HepG2 (cell line): Measurements from ENCODE around the gene CCDC88A. TPM values are rescaled to one million over a fixed set of nuclear protein-coding genes. Genes with fewer than 3 reads are reported as not detected.

Source experiments
- ATAC-seq: fragments of 200-7000 bp; cut with Tn5 transposase; 3 replicates; pipeline ENCODE4 v1.9.1; 2020; ENCODE audit warnings: mild to moderate bottlenecking, moderate library complexity
- BruUV-seq: library from RNA; stranded (reverse); fragments of 400-500 nt; replicated peaks from 2 replicates; lab custom pipeline; 2021; lab: Mats Ljungman, UMichigan
- CTCF ChIA-PET: fragments of 300-600 bp; formaldehyde crosslinking; extraction: SDS; loops from one replicate; lab custom pipeline; 2021; ENCODE audit warnings: low total read pairs, inconsistent platforms, low intra/inter-chr PET ratio; lab: Yijun Ruan, JAX
- POLR2A ChIA-PET: fragments of 350-600 bp; sonication (Branson Sonifier 250); formaldehyde crosslinking; loops from one replicate; lab custom pipeline; 2020; ENCODE audit warnings: antibody characterized with exemption, inconsistent platforms; lab: Yijun Ruan, JAX
- DNase-seq: peaks from one replicate; pipeline ENCODE4 v3.0.0-alpha.2; 2015; ENCODE audit warnings: low spot score
- FAIRE-seq: peaks from 3 replicates; lab custom pipeline; 2011; peaks lifted over from hg19 to GRCh38; lab: Jason Lieb, UNC
- H2AFZ ChIP-seq: one replicate; pipeline ENCODE4 v1.6.1; 2011; ENCODE audit warnings: low read length, inconsistent platforms
- H3K27ac ChIP-seq: fragments of 300-600 bp; 3 replicates; pipeline ENCODE4 v1.8.0; 2011; ENCODE audit warnings: mixed run types, mild to moderate bottlenecking, mixed read lengths, low read length, inconsistent platforms; ENCODE audit not compliant: insufficient read depth; ENCODE audit errors: extremely low read length
- H3K27me3 ChIP-seq, 2 experiments: fragments of 200-600 bp in 1 of 2; 2 replicates in 1 of 2; 3 replicates in 1 of 2; pipeline versions ENCODE4 v1.6.0 to v1.8.0; 2011; ENCODE audit warnings: low read length in 2 of 2, mild to moderate bottlenecking in 2 of 2, moderate library complexity in 2 of 2, inconsistent platforms in 1 of 2; ENCODE audit not compliant: insufficient read depth in 2 of 2, control insufficient read depth in 1 of 2
- H3K36me3 ChIP-seq, 2 experiments: fragments of 200-600 bp in 1 of 2; replicated peaks in 1 of 2; 2 replicates in 1 of 2; 3 replicates in 1 of 2; pipeline versions ENCODE4 v1.5.1 to v1.8.0; 2011; ENCODE audit warnings: low read length in 2 of 2, inconsistent platforms in 1 of 2; ENCODE audit not compliant: insufficient read depth in 2 of 2, control insufficient read depth in 1 of 2
- H3K4me1 ChIP-seq: 2 replicates; pipeline ENCODE4 v1.5.1; 2012; ENCODE audit warnings: low read length, inconsistent platforms; ENCODE audit not compliant: insufficient read depth
- H3K4me2 ChIP-seq: 2 replicates; pipeline ENCODE4 v1.6.0; 2011; ENCODE audit warnings: low read depth, low read length, inconsistent platforms
- H3K4me3 ChIP-seq, 3 experiments: fragments of 200-600 bp in 1 of 3; sonication (generic), shearing (Covaris generic) in 1 of 3; replicated peaks in 1 of 3; 2 replicates each; pipeline ENCODE4 v1.5.1; 2011 to 2016; ENCODE audit warnings: low read length in 3 of 3, inconsistent platforms in 2 of 3, low read depth in 2 of 3, mild to moderate bottlenecking in 2 of 3, control low read depth in 1 of 3, mixed read lengths in 1 of 3; ENCODE audit not compliant: insufficient read depth in 1 of 3
- H3K79me2 ChIP-seq: one replicate; pipeline ENCODE4 v1.6.1; 2011; ENCODE audit warnings: low read length, inconsistent platforms; ENCODE audit not compliant: insufficient read depth
- H3K9ac ChIP-seq: 2 replicates; pipeline ENCODE4 v1.6.0; 2011; ENCODE audit warnings: mild to moderate bottlenecking, low read depth, low read length, inconsistent platforms; ENCODE audit not compliant: insufficient read depth
- H3K9me3 ChIP-seq: 2 replicates; pipeline ENCODE4 v1.5.1; 2012; ENCODE audit warnings: mild to moderate bottlenecking, low read length
- H4K20me1 ChIP-seq: 2 replicates; pipeline ENCODE4 v1.6.0; 2011; ENCODE audit warnings: inconsistent platforms, mild to moderate bottlenecking, low read length, moderate library complexity; ENCODE audit not compliant: insufficient read depth
- ASH2L ChIP-seq: fragments of 300-600, 200-600 bp; sonication (generic); IDR thresholded peaks from 2 replicates; pipeline ENCODE4 v1.7.0; 2017; ENCODE audit warnings: low read depth, mild to moderate bottlenecking, moderate library complexity, mixed read lengths, low read length; ENCODE audit not compliant: insufficient read length
- DR1 ChIP-seq: sonication (generic); formaldehyde crosslinking; IDR thresholded peaks from 2 replicates; pipeline ENCODE4 v1.8.0; 2021; ENCODE audit warnings: mild to moderate bottlenecking, missing genetic modification reagents, inconsistent platforms
- FOXC1 ChIP-seq: sonication (generic); formaldehyde crosslinking; IDR thresholded peaks from 2 replicates; pipeline ENCODE4 v1.8.0; 2022; ENCODE audit warnings: mild to moderate bottlenecking, missing genetic modification reagents, borderline replicate concordance
- GTF2F1 ChIP-seq: fragments of 150-350 bp; IDR thresholded peaks from 2 replicates; pipeline ENCODE4 v1.6.1; 2014; ENCODE audit warnings: low read length
- HCFC1 ChIP-seq: fragments of 150-350 bp; IDR thresholded peaks from 2 replicates; pipeline ENCODE4 v1.6.1; 2014; ENCODE audit warnings: low read depth, low read length
- MATR3 ChIP-seq: sonication (generic); formaldehyde crosslinking; IDR thresholded peaks from 2 replicates; pipeline ENCODE4 v1.4.0; 2020; ENCODE audit warnings: missing genetic modification reagents
- MIER3 ChIP-seq: IDR thresholded peaks from 2 replicates; pipeline ENCODE4 v1.6.1; 2016; ENCODE audit warnings: missing compliant biosample characterization, borderline replicate concordance
- PCBP2 ChIP-seq: fragments of 200-400 bp; formaldehyde crosslinking; optimal IDR thresholded peaks from 2 replicates; pipeline ENCODE3; 2018; ENCODE audit warnings: low read length, low read depth; ENCODE audit not compliant: poor library complexity, severe bottlenecking
- PHF21A ChIP-seq: sonication (generic); formaldehyde crosslinking; IDR thresholded peaks from 2 replicates; pipeline ENCODE4 v1.5.0; 2020; ENCODE audit warnings: mild to moderate bottlenecking, missing genetic modification reagents
- RFXANK ChIP-seq: IDR thresholded peaks from 2 replicates; pipeline ENCODE4 v1.6.1; 2016
- ZNF24 ChIP-seq: fragments of 450-650 bp; IDR thresholded peaks from 2 replicates; pipeline ENCODE4 v1.6.1; 2017; ENCODE audit warnings: antibody characterized with exemption, mild to moderate bottlenecking
- ZNF33A ChIP-seq: sonication (generic); formaldehyde crosslinking; IDR thresholded peaks from 2 replicates; pipeline ENCODE4 v1.5.1; 2020; ENCODE audit warnings: missing genetic modification reagents, mild to moderate bottlenecking, moderate library complexity, borderline replicate concordance
- ZNF33B ChIP-seq: sonication (generic); formaldehyde crosslinking; IDR thresholded peaks from 2 replicates; pipeline ENCODE4 v1.5.1; 2020; ENCODE audit warnings: mild to moderate bottlenecking, missing genetic modification reagents
- WGBS: methylation state at CpG from one replicate; pipeline ENCODE4 v1.1.6; 2017; ENCODE audit warnings: low lambda C conversion rate; 5-methylcytosine and 5-hydroxymethylcytosine counted together
- in situ Hi-C: cut with HindIII; loops from 2 replicates; pipeline ENCODE4 v1.10.0; 2017; ENCODE audit warnings: low pct_unique_long_range_greater_than_20kb; ENCODE audit not compliant: extremely low pct_ligation_motif_present
- intact Hi-C: fragments of 100-400 bp; cut with micrococcal nuclease; formaldehyde crosslinking; loops from one replicate; pipeline ENCODE4 v1.10.0; 2022; ENCODE audit not compliant: unreplicated experiment
- polyA plus RNA-seq, 8 experiments: library from polyadenylated mRNA; depleted of rRNA in 3 of 8; stranded (reverse) in 7 of 8; unstranded in 1 of 8; fragments of >200 nt; fragmentation: Illumina TruSeq in 4 of 8; extraction: Trizol in 4 of 8; gene quantifications; 2 replicates each; pipeline versions ENCODE4 v1.2.1 to v1.2.3, GENCODE V29; 2011 to 2016; ENCODE audit warnings: low read depth in 4 of 8, missing spikeins in 1 of 8, mixed read lengths in 1 of 8; ENCODE audit not compliant: insufficient read depth in 1 of 8
- total RNA-seq, 5 experiments: library from RNA; depleted of rRNA; stranded (reverse); fragments of >200 nt; fragmentation: Illumina TruSeq; extraction: Trizol; gene quantifications; 2 replicates each; pipeline ENCODE4 v1.2.3, GENCODE V29; 2016; ENCODE audit warnings: low read depth in 1 of 5
- TF ChIP-seq, protein P1 (sequence below): sonication (generic); formaldehyde crosslinking; IDR thresholded peaks from 2 replicates; pipeline ENCODE4 v1.4.0; 2020; ENCODE audit warnings: mild to moderate bottlenecking, missing genetic modification reagents, borderline replicate concordance
- TF ChIP-seq, protein P2 (sequence below): sonication (generic); formaldehyde crosslinking; IDR thresholded peaks from 2 replicates; pipeline ENCODE4 v1.4.0; 2020; ENCODE audit warnings: missing genetic modification reagents, mild to moderate bottlenecking, borderline replicate concordance
- TF ChIP-seq, protein P3 (sequence below): sonication (generic); formaldehyde crosslinking; IDR thresholded peaks from 2 replicates; pipeline ENCODE4 v1.5.1; 2020; ENCODE audit warnings: missing genetic modification reagents, mild to moderate bottlenecking, borderline replicate concordance

CCDC88A gene
- total and polyA plus RNA-seq, 2 of the 13 experiments (the other 11 are each of a cell fraction or from before 2014, with no cell fraction given), result 43.2 to 84.1 TPM

DNA sequence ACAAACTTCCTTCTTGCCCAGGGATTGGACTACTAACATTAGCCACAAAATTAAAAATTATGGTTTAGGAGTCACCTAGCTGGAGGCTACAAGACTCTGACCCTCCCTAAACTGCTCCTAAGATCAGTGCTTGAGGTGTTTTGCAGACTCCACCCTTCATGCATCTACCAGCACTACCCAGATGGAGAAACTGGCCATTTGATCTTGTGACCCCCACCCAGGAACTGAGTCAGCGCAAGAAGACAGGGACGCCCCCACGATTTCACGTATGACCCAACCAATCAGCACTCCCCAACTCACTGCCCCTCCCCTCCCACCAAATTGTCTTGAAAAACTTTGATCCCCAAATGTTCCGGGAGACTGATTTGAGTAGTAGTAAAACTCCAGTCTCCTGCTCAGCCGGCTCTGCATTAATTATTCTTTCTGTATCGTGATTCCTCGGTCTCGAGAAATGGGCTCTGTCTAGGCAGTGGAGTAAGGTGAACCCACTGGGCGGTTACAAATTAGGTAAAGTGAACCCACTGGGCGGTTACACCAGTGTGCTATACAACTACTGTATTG lies 40.1 kb upstream of the CCDC88A start:
- peaks cover 0 to 9% of the 10 kb centered on the region in 2 experiments; a peak in 2 of 5 replicates for H3K27me3 ChIP-seq
- DNase-seq (no peak), FAIRE-seq (no peak), ATAC-seq (no peak)
- H3K79me2 ChIP-seq, result no peaks in the 10 kb centered on the region
- H3K36me3 ChIP-seq, result no peaks in the 10 kb centered on the region
- intact Hi-C loops (no loop called here), in situ Hi-C loops (no loop called here)
- ChIA-PET POLR2A (no interaction called here), CTCF (no interaction called here)
- no peak overlapping the region for H3K4me2 ChIP-seq
- H3K9me3 ChIP-seq, result no peaks in the 10 kb centered on the region
- H3K4me1 ChIP-seq, result no peaks in the 10 kb centered on the region
- no peak overlapping the region for H3K9ac ChIP-seq
- H3K27ac ChIP-seq, result no peak overlapping the region
- H4K20me1 ChIP-seq, result no peaks in the 10 kb centered on the region
- no peak overlapping the region; a peak in 1 of 6 replicates for H3K4me3 ChIP-seq
- TF ChIP-seq, protein P1, sequence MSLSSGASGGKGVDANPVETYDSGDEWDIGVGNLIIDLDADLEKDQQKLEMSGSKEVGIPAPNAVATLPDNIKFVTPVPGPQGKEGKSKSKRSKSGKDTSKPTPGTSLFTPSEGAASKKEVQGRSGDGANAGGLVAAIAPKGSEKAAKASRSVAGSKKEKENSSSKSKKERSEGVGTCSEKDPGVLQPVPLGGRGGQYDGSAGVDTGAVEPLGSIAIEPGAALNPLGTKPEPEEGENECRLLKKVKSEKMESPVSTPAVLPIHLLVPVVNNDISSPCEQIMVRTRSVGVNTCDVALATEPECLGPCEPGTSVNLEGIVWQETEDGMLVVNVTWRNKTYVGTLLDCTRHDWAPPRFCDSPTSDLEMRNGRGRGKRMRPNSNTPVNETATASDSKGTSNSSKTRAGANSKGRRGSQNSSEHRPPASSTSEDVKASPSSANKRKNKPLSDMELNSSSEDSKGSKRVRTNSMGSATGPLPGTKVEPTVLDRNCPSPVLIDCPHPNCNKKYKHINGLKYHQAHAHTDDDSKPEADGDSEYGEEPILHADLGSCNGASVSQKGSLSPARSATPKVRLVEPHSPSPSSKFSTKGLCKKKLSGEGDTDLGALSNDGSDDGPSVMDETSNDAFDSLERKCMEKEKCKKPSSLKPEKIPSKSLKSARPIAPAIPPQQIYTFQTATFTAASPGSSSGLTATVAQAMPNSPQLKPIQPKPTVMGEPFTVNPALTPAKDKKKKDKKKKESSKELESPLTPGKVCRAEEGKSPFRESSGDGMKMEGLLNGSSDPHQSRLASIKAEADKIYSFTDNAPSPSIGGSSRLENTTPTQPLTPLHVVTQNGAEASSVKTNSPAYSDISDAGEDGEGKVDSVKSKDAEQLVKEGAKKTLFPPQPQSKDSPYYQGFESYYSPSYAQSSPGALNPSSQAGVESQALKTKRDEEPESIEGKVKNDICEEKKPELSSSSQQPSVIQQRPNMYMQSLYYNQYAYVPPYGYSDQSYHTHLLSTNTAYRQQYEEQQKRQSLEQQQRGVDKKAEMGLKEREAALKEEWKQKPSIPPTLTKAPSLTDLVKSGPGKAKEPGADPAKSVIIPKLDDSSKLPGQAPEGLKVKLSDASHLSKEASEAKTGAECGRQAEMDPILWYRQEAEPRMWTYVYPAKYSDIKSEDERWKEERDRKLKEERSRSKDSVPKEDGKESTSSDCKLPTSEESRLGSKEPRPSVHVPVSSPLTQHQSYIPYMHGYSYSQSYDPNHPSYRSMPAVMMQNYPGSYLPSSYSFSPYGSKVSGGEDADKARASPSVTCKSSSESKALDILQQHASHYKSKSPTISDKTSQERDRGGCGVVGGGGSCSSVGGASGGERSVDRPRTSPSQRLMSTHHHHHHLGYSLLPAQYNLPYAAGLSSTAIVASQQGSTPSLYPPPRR, result no peak
- TF ChIP-seq HCFC1, result no peak
- TF ChIP-seq ZNF33B (CRISPR knock-in tag), result no peak
- no peak for TF ChIP-seq DR1 (CRISPR knock-in tag)
- no peak for TF ChIP-seq ZNF33A (CRISPR knock-in tag)
- TF ChIP-seq PCBP2, result no peak
- TF ChIP-seq PHF21A (CRISPR knock-in tag), result no peak
- TF ChIP-seq, protein P2, sequence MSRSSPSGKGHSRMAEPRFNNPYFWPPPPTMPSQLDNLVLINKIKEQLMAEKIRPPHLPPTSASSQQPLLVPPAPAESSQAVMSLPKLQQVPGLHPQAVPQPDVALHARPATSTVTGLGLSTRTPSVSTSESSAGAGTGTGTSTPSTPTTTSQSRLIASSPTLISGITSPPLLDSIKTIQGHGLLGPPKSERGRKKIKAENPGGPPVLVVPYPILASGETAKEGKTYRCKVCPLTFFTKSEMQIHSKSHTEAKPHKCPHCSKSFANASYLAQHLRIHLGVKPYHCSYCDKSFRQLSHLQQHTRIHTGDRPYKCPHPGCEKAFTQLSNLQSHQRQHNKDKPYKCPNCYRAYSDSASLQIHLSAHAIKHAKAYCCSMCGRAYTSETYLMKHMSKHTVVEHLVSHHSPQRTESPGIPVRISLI (CRISPR knock-in tag), result no peak
- no peak for TF ChIP-seq FOXC1 (CRISPR knock-in tag)
- TF ChIP-seq, protein P3, sequence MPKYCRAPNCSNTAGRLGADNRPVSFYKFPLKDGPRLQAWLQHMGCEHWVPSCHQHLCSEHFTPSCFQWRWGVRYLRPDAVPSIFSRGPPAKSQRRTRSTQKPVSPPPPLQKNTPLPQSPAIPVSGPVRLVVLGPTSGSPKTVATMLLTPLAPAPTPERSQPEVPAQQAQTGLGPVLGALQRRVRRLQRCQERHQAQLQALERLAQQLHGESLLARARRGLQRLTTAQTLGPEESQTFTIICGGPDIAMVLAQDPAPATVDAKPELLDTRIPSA (CRISPR knock-in tag), result no peak
- TF ChIP-seq MATR3, result no peak
- TF ChIP-seq RFXANK (CRISPR knock-in tag), result no peak
- TF ChIP-seq MIER3 (CRISPR knock-in tag), result no peak
- no peak for TF ChIP-seq ASH2L
- TF ChIP-seq ZNF24, result no peak
- no peak for TF ChIP-seq GTF2F1
- WGBS, result 67% methylated on average over 11 of the region's 11 CpGs
- no peak overlapping the region for H2AFZ ChIP-seq
- no TSS peak for BruUV-seq
